Activated T-cell treated with anti-CD3 and anti-CD28 coated beads for 4 hours (primary cell): ENCODE measurements around the gene MSX2.
"Not testable (repeated sequence)": the region's sequence is repeated elsewhere in the genome, so short reads cannot be mapped to it uniquely, and the experiment has no call there.

Experiments
- DNase-seq: peaks from one replicate; pipeline ENCODE4 v3.0.0-alpha.2; 2020

The MSX2 gene

GRCh38 chr5:174733836-174734235 lies 9.5 kb downstream of the MSX2 start:
- DNase-seq, result no peak

- no peak for DNase-seq
These were observed 10.5 kb downstream of the MSX2 start for GRCh38 chr5:174734571-174735497.

DNA sequence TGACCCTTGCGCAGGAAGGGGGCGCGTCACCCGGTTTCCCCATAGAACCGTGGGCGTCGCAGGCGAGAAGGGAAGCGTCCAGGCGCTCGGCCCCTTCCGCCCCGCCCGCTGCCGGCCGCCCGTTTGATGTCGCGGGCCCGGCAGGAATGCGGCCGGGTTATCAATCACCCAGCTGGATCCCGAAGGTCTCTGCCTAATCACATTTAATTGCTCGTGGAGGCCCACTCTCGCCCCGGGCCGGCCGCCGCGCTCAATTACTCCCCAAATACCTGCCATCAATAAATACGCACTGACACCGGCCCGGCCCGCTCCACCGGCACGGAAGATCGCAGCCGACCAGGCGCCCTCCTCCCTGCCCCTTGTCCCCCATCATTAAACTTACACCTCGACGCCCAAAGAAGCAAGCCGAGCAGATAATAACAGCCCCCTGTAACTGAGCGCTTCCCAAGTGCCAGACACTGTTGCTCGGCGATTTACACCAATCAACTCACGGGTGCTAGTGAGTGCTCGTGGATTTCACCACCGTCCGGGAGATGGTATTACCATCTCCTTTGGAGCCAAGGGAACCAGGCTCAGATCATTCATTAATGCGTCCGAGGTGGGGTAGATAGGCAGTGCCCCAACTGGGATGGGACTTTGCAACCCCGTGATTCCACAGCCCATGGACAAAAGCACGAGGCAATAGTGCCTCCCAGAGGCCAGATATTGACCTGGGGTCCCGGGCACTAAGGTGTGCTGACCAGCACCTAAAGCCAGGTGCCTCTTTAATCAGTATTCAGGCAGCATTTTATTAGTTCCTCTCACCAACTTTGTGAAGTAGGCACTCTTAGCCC lies 11.3 kb downstream of the MSX2 start:
- no peak for DNase-seq

DNA sequence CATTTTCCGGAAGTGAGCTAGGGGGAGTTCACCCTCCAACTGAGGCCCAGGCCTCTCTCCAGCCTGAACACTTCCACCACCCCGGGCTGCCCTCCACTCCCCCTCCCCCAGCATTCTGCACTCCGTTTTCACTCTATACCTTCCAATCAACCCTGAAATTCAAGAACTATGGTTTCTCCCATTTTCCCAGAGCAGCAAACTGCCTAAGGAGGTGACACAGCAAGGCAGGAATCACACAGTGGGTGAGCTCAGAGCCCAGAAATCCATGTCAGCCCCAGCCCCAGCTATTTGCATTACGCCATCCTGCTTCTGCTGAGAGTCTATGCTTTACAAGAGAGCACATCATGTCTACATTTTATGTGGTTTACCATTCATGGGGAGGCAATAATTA lies 11.9 kb downstream of the MSX2 start:
- no peak for DNase-seq

DNA sequence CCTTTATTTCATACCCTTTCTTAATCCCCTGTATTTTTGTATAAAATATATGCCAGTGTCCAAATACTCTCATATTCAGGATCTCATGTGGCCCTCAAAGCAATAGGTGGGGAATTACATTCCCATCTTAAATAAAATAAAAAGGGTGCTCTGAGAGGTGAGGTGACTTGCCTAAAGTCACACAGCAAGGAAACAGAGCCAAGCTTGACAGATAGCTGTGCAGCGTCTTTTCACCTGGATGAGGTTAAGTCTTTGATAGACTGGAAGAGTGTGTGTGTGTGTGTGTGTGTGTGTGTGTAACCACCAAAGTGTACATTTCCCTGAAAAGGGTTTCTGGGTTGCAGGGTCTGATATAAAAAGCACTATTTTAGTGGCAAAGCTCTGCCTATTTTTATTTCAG lies 12.4 kb downstream of the MSX2 start:
- no peak for DNase-seq

GRCh38 chr5:174737330-174737729 lies 12.9 kb downstream of the MSX2 start:
- DNase-seq, result no peak

- DNase-seq, result no peak
These were observed 17.0 kb downstream of the MSX2 start for GRCh38 chr5:174741352-174741751.

GRCh38 chr5:174744896-174745295 lies 20.5 kb downstream of the MSX2 start:
- no peak for DNase-seq

DNA sequence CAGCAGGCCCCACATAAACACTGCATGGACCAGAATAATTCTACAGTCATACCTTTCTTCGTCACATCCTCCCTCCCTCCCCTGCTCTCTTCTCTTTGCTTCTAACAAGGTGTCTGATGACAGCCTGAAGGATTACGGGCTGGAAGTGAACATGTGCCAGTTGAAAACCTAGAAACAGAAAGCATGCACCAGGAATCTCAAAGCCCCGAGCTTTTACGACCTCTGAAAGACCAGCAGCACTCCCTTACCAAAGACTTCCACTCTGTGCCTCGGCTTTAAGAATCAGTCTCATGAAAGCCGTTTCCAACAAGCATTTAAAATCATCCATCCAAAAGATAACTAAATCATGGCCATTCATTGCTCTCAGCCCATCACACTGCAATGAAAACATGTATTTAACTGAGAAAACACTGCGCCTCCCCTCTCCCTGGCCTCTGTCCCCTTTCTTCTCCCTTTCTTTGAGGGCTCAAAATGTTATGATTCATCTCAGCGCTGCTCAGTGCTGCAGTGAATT lies 21.3 kb downstream of the MSX2 start:
- no peak for DNase-seq

GRCh38 chr5:174750711-174751110 lies 26.3 kb downstream of the MSX2 start:
- no peak for DNase-seq

DNA sequence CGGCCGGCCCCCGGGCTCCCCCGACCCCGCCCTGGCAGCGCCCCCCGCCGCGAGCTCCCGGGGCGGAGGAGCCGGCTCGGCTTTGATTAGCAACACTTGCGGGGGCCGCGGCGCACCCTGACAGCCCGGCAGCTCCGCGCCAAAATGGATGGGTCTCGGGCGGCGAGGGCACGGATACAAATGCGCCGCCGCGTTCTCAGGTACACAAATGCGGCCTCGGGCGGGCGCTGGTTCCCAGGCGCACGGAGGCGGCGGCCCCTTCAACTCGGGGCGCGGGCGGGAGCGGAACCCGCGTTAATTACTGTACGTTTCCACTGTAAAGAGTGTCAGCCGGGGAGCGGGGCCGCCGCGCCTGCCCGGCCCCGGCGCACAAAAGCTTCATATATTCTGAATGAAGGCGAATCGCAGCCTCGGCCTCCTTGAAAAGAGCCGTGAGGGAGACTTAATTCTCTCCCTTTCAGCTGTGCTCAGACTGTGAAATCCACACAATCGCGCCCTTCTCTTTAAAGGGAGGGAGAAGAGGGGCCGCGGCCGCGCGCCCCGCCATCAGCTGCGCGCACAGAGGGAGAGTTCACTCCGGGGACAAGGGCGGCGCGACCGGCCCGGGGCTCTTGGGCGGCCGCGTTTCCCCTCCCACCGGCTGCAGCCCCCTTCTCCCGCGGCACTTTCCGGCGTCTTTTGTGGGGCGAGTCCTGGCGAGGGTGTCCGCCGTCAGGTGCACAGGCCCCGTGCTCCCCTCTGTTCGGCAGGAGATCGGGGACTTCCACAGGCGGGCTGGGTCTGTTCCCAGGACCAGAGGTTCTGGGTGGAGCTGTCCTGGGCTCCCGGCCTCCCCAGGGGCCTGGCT lies 27.0 kb downstream of the MSX2 start:
- DNase-seq, result no peak

- DNase-seq, result no peak
These were observed 27.7 kb downstream of the MSX2 start for GRCh38 chr5:174752121-174752520.

DNA sequence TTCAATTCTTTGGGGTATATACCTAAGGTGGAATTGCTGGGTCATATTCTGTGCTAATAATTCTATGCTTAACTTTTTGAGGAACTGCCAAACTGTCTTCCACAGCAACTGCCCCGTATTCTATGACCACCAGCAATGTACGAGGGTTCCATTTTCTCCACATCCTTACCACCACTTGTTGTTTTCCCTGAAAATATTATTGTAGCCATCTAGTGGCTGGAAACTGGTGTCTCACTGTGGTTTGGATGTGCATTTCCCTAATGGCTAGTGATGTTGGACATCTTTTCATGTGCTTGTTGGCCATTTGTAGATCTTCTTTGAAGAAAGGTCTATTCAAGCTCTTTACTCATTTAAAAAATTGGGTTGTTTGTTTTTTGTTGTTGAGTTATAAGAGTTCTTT lies 30.7 kb downstream of the MSX2 start:
- DNase-seq, result no peak

- DNase-seq, result no peak
These were observed 34.7 kb downstream of the MSX2 start for GRCh38 chr5:174759091-174759490.

- DNase-seq, result no peak
These were observed 36.3 kb downstream of the MSX2 start for GRCh38 chr5:174760721-174761120.

- not testable (repeated sequence) for DNase-seq
These were observed 37.0 kb downstream of the MSX2 start for GRCh38 chr5:174761341-174761740.

GRCh38 chr5:174764309-174764708 lies 39.9 kb downstream of the MSX2 start:
- no peak for DNase-seq

DNA sequence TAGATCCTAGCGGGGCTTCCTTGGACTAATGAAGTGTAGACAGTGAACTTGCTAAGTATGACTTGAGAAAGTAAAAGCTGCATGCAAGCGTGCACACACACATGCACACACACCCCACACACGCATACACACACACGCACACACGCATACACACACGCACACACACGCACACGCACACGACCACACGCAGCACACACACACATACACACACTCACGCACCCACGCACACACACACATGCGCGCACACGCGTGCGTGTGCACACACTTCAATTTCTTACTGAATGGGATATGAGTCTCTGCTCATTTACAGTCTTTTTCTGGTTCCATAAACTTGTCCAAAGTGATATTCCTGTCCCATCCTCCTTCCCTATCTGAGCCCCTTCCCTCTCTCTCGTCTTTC lies 41.2 kb downstream of the MSX2 start:
- DNase-seq, result no peak

GRCh38 chr5:174767670-174768069 lies 43.3 kb downstream of the MSX2 start:
- no peak for DNase-seq

DNA sequence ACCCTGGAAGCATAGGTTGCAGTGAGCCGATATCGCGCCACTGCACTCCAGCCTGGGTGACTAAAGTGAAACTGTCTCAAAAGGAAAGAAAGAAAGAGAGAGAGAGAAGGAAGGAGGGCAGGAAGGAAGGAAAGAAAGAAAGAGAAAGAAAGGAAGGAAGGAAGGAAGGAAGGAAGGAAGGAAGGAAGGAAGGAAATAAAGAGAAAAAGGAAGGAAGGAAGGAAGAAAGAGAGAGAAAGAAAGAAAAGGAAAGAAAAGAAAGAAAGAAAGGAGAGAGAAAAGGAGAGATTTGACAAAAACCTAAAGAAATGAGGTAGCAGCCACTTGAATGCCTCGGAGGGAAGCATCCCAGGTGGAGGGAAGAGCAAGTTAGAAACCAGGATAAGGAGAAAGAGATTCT lies 44.6 kb downstream of the MSX2 start:
- no peak for DNase-seq

DNA sequence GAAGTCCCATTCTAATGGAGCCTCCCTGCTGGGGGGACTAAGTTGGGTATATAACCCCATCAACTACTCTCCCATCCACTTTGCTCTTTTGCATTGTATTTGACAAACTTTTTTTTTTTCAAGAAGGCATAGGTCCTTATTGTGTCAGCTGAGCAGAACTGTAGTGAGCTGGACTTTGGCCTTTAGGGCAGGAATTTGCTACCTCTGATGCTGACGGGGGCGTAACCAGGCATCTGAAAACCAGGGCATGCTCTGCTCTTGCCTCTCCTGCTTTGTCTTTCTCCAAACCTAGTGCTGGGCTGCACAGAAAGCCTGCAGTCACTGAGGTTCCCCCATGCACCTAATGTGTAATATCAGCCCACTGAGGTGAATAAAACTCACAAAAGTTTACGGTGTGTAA lies 49.0 kb downstream of the MSX2 start:
- DNase-seq, result no peak

GRCh38 chr5:174775081-174775480 lies 50.7 kb downstream of the MSX2 start:
- no peak for DNase-seq

GRCh38 chr5:174777111-174777510 lies 52.7 kb downstream of the MSX2 start:
- no peak for DNase-seq
